Neuronal stem cell (in vitro differentiated cells): ENCODE data around the gene RNF145.
"Not testable (repeated sequence)": the region's sequence is repeated elsewhere in the genome, so short reads cannot be mapped to it uniquely, and the experiment has no call there.

Experiments used
- DNase-seq: peaks from one replicate; pipeline ENCODE4 v3.0.0-alpha.2; 2013; ENCODE audit warnings: low spot score
- H2AFZ ChIP-seq: one replicate; pipeline ENCODE4 v1.6.1; 2013; ENCODE audit warnings: mild to moderate bottlenecking, low read length, inconsistent platforms
- H2AK5ac ChIP-seq: 2 replicates; pipeline ENCODE4 v1.6.1; 2013; ENCODE audit warnings: low read depth, mild to moderate bottlenecking, inconsistent platforms, low read length, moderate library complexity, mixed read lengths
- H2BK120ac ChIP-seq: 2 replicates; pipeline ENCODE4 v1.6.1; 2013; ENCODE audit warnings: low read depth, mild to moderate bottlenecking, inconsistent platforms, low read length, moderate library complexity, mixed read lengths
- H2BK12ac ChIP-seq: one replicate; pipeline ENCODE4 v1.6.1; 2013; ENCODE audit warnings: low read length, inconsistent platforms
- H2BK15ac ChIP-seq: 2 replicates; pipeline ENCODE4 v1.6.1; 2013; ENCODE audit warnings: mild to moderate bottlenecking, low read length, inconsistent platforms, mixed read lengths
- H2BK5ac ChIP-seq: one replicate; pipeline ENCODE4 v1.6.1; 2013; ENCODE audit warnings: inconsistent platforms, mild to moderate bottlenecking, low read length, moderate library complexity
- H3K14ac ChIP-seq: one replicate; pipeline ENCODE4 v1.6.1; 2013; ENCODE audit warnings: low read length, inconsistent platforms
- H3K18ac ChIP-seq: 2 replicates; pipeline ENCODE4 v1.6.1; 2013; ENCODE audit warnings: low read length, inconsistent platforms
- H3K23ac ChIP-seq: 2 replicates; pipeline ENCODE4 v1.6.1; 2013; ENCODE audit warnings: low read depth, mild to moderate bottlenecking, mixed read lengths, low read length, inconsistent platforms; ENCODE audit not compliant: poor library complexity
- H3K27ac ChIP-seq: replicated peaks from 3 replicates; pipeline ENCODE4 v1.5.1; 2013; ENCODE audit warnings: low read length, inconsistent platforms
- H3K27me3 ChIP-seq, 3 experiments: 2 replicates each; pipeline ENCODE4 v1.6.1; 2013; ENCODE audit warnings: low read length in 3 of 3, mild to moderate bottlenecking in 2 of 3, inconsistent platforms in 1 of 3, low read depth in 1 of 3, mixed read lengths in 1 of 3, moderate library complexity in 1 of 3; ENCODE audit not compliant: control insufficient read depth in 3 of 3, insufficient read depth in 3 of 3
- H3K36me3 ChIP-seq, 2 donors: replicated peaks in 1 of 2; 2 replicates each; pipeline ENCODE4 v1.6.1; 2013; ENCODE audit warnings: low read length in 2 of 2; ENCODE audit not compliant: control insufficient read depth in 2 of 2, insufficient read depth in 2 of 2
- H3K4ac ChIP-seq: 2 replicates; pipeline ENCODE4 v1.6.1; 2013; ENCODE audit warnings: inconsistent platforms, mild to moderate bottlenecking, low read length, moderate library complexity
- H3K4me1 ChIP-seq, 2 donors: 1 replicate in 1 of 2; 2 replicates in 1 of 2; pipeline ENCODE4 v1.6.1; 2013; ENCODE audit warnings: low read length in 2 of 2, low read depth in 1 of 2; ENCODE audit not compliant: control insufficient read depth in 2 of 2, insufficient read depth in 1 of 2
- H3K4me2 ChIP-seq: one replicate; pipeline ENCODE4 v1.6.1; 2013; ENCODE audit warnings: mild to moderate bottlenecking, low read length, inconsistent platforms; ENCODE audit not compliant: insufficient read depth, poor library complexity, severe bottlenecking
- H3K4me3 ChIP-seq, 2 donors: 2 replicates each; pipeline ENCODE4 v1.5.1; 2013; ENCODE audit warnings: low read length in 2 of 2, mild to moderate bottlenecking in 2 of 2, inconsistent platforms in 1 of 2, moderate library complexity in 1 of 2
- H3K79me1 ChIP-seq: one replicate; pipeline ENCODE4 v1.6.1; 2013; ENCODE audit warnings: low read depth, mild to moderate bottlenecking, inconsistent platforms, low read length, moderate library complexity
- H3K9ac ChIP-seq: one replicate; pipeline ENCODE4 v1.6.1; 2013; ENCODE audit warnings: mild to moderate bottlenecking, low read depth, low read length, inconsistent platforms; ENCODE audit not compliant: poor library complexity
- H3K9me3 ChIP-seq, 2 donors: replicated peaks in 1 of 2; 2 replicates each; pipeline versions ENCODE3 to v1.6.1; 2013; ENCODE audit warnings: low read length in 2 of 2, mild to moderate bottlenecking in 2 of 2, inconsistent platforms in 1 of 2, low read depth in 1 of 2, mixed read lengths in 1 of 2, moderate library complexity in 1 of 2; ENCODE audit not compliant: control insufficient read depth in 2 of 2, insufficient read depth in 1 of 2
- H4K8ac ChIP-seq: one replicate; pipeline ENCODE4 v1.6.1; 2013; ENCODE audit warnings: low read depth, mild to moderate bottlenecking, inconsistent platforms, low read length, moderate library complexity
- H4K91ac ChIP-seq: one replicate; pipeline ENCODE4 v1.6.1; 2013; ENCODE audit warnings: low read length, low read depth, mild to moderate bottlenecking, inconsistent platforms; ENCODE audit not compliant: poor library complexity
- WGBS, 2 donors: extraction: QIAGEN DNeasy Blood & Tissue Kit; methylation state at CpG; one replicate each; pipeline ENCODE4 v1.1.7; 2013; ENCODE audit warnings: missing lambda C conversion rate in 2 of 2, mixed read lengths in 1 of 2; ENCODE audit not compliant: insufficient read length in 2 of 2, insufficient replicate concordance in 1 of 2; ENCODE audit errors: extremely low coverage in 2 of 2; 5-methylcytosine and 5-hydroxymethylcytosine counted together

Gene RNF145

DNA sequence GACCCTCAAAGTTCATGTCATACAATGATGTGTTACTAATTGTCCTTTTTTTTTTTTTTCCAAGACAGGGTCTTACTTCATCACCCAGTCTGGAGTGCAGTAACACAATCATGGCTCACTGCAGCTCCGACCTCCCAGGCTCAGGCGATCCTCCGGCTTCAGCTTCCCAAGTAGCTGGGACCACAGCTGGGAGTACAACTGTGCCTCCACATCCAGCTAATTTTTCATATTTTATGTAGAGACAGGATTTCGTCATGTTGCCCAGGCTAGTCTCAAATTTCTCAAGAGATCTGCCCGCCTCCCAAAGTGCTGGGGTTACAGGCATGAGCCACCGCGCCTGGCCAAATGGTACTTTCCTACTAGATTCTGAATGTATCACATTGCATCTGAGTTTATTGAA lies 60.3 kb downstream of the RNF145 start:
- Histone ChIP-seq H3K18ac (no peak overlapping the region), H3K79me1 (no peaks in the 10 kb centered on the region), H3K23ac (no peak overlapping the region), H2BK120ac (no peak overlapping the region), H3K36me3 (no peaks in the 10 kb centered on the region), H3K4me3 (no peak overlapping the region), H2BK12ac (no peak overlapping the region), H4K91ac (no peak overlapping the region), H3K9ac (no peak overlapping the region), H3K14ac (no peak overlapping the region), H3K27ac (no peak overlapping the region), H3K4me2 (no peak overlapping the region), H2AFZ (no peak overlapping the region), H2BK15ac (no peak overlapping the region), H2BK5ac (no peak overlapping the region), H4K8ac (no peak overlapping the region), H3K27me3 (no peaks in the 10 kb centered on the region), H2AK5ac (no peak overlapping the region), H3K9me3 (no peaks in the 10 kb centered on the region), H3K4me1 (no peaks in the 10 kb centered on the region), H3K4ac (no peak overlapping the region)
- no peak for DNase-seq
- WGBS, 2 donors: no CpG with 5 or more reads among the region's 7 CpGs

DNA sequence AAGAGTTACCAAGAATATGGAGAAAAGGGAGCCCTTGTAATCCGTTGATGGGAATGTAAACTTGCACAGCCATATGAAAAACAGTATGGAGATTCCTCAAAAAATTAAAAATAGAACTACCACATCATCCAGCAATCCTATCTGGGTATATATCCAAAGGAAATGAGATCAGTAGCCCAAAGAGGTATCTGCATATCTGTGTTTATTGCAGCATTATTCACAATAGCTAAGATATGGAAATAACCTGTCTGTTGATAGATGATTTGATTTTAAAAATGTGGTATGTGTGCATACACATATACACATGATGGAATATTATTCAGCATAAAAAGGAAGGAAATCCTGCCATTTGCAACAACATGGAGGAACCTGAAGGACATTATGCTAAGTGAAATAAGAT lies 61.4 kb downstream of the RNF145 start:
- Histone ChIP-seq H3K9ac (no peak overlapping the region), H2BK15ac (no peak overlapping the region), H3K79me1 (no peaks in the 10 kb centered on the region), H4K8ac (no peak overlapping the region), H3K9me3 (no peaks in the 10 kb centered on the region), H3K4me3 (no peak overlapping the region), H3K4ac (no peak overlapping the region), H3K27ac (no peak overlapping the region), H3K23ac (no peak overlapping the region), H3K14ac (no peak overlapping the region), H3K27me3 (no peaks in the 10 kb centered on the region), H3K36me3 (no peaks in the 10 kb centered on the region), H2BK120ac (no peak overlapping the region), H2BK5ac (no peak overlapping the region), H3K4me1 (no peaks in the 10 kb centered on the region), H2AFZ (no peak overlapping the region), H4K91ac (no peak overlapping the region), H3K18ac (no peak overlapping the region), H3K4me2 (no peak overlapping the region), H2BK12ac (no peak overlapping the region), H2AK5ac (no peak overlapping the region)
- no CpG with 5 or more reads among the region's 1 CpG for WGBS, 2 donors
- DNase-seq: no peak

DNA sequence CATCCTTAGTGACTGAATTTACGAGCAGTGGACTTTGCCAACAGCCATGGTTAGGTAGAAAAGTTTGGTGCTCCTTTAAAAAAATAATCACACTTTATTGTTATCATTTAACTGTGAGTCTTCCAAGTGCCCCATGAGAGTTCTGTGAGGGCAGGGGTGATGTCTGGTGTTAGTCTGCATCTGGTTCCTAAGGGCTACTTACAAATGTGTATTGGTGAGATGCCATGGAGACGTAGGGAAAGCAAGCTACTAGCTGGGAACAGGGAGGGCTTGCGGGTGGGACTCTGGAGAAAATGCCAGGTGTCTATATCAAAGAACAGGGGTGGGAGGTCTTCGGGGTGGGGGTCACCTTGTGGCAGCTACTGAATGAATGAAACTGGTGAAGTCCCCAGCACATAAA lies 62.5 kb downstream of the RNF145 start:
- Histone ChIP-seq H2BK120ac (no peak overlapping the region), H2BK5ac (no peak overlapping the region), H3K4me3 (no peak overlapping the region), H4K8ac (no peak overlapping the region), H3K27ac (no peak overlapping the region), H3K18ac (no peak overlapping the region), H3K36me3 (no peaks in the 10 kb centered on the region), H3K4ac (no peak overlapping the region), H3K9ac (no peak overlapping the region), H3K27me3 (no peaks in the 10 kb centered on the region), H3K23ac (no peak overlapping the region), H4K91ac (no peak overlapping the region), H3K14ac (no peak overlapping the region), H3K4me2 (no peak overlapping the region), H3K79me1 (no peaks in the 10 kb centered on the region), H2BK12ac (no peak overlapping the region), H3K4me1 (no peaks in the 10 kb centered on the region), H3K9me3 (no peaks in the 10 kb centered on the region), H2AK5ac (no peak overlapping the region), H2AFZ (no peak overlapping the region), H2BK15ac (no peak overlapping the region)
- WGBS, 2 donors: no CpG with 5 or more reads among the region's 4 CpGs
- DNase-seq: no peak

DNA sequence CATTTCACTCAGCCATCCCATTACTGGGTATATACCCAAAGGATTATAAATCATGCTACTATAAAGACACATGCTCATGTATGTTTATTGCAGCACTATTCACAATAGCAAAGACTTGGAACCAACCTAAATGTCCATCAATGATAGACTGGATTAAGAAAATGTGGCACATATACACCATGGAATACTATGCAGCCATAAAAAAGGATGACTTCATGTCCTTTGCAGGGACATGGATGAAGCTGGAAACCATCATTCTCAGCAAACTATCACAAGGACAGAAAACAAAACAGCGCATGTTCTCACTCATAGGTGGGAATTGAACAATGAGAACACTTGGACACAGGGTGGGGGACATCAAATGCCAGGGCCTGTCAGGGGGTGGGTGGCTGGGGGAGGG lies 64.2 kb downstream of the RNF145 start:
- WGBS, 2 donors: no CpG with 5 or more reads among the region's 1 CpG
- H4K91ac ChIP-seq, H3K4me3 ChIP-seq, H3K4me1 ChIP-seq, H3K36me3 ChIP-seq, H3K14ac ChIP-seq, H2BK120ac ChIP-seq, H3K18ac ChIP-seq, DNase-seq, H3K27ac ChIP-seq, H2BK12ac ChIP-seq, H3K9ac ChIP-seq, H3K9me3 ChIP-seq, H3K4me2 ChIP-seq, H3K27me3 ChIP-seq, H2BK5ac ChIP-seq, H3K79me1 ChIP-seq, H2AK5ac ChIP-seq, H2BK15ac ChIP-seq, H3K4ac ChIP-seq, H2AFZ ChIP-seq, H3K23ac ChIP-seq, H4K8ac ChIP-seq: not testable (repeated sequence)
